Sigmoid colon (tissue), 7 donors: ENCODE measurements around the gene GPR158. TPM values are rescaled to one million over a fixed set of nuclear protein-coding genes. Genes with fewer than 3 reads are reported as not detected.

ENCODE experiments used
- DNase-seq: peaks from one replicate; pipeline ENCODE4 v3.0.0-alpha.2; 2019
- H3K27ac ChIP-seq, 4 donors: fragments of 200-600 bp; sonication (generic); one replicate each; pipeline ENCODE4 v1.5.1; 2016 to 2019; ENCODE audit warnings: mild to moderate bottlenecking in 1 of 4
- H3K27me3 ChIP-seq, 3 donors: fragments of 200-600 bp; sonication (generic); one replicate each; pipeline ENCODE4 v1.5.1; 2019; ENCODE audit warnings: mild to moderate bottlenecking in 1 of 3
- H3K36me3 ChIP-seq, 4 donors: fragments of 200-600 bp; sonication (generic); one replicate each; pipeline ENCODE4 v1.5.1; 2016 to 2019
- H3K4me1 ChIP-seq, 4 donors: fragments of 200-600 bp; sonication (generic); one replicate each; pipeline ENCODE4 v1.5.1; 2017 to 2019
- H3K4me3 ChIP-seq, 4 donors: fragments of 200-600 bp; sonication (generic); one replicate each; pipeline ENCODE4 v1.5.1; 2017 to 2019; ENCODE audit warnings: mild to moderate bottlenecking in 2 of 4, moderate library complexity in 1 of 4
- H3K9me3 ChIP-seq, 4 donors: fragments of 200-600 bp in 3 of 4; sonication (generic) in 3 of 4; one replicate each; pipeline versions ENCODE4 v1.5.1 to v1.6.1; 2013 to 2019
- EP300 ChIP-seq, 4 donors: sonication (generic); formaldehyde crosslinking; IDR thresholded peaks; one replicate each; pipeline ENCODE4 v1.6.1; 2017; ENCODE audit warnings: antibody characterized with exemption in 4 of 4
- POLR2A ChIP-seq, 2 donors: fragments of 450-650 bp; IDR thresholded peaks; one replicate each; pipeline ENCODE4 v1.6.1; 2016; ENCODE audit warnings: antibody characterized with exemption in 2 of 2, mild to moderate bottlenecking in 2 of 2, moderate library complexity in 2 of 2
- POLR2AphosphoS5 ChIP-seq, 4 donors: sonication (generic); formaldehyde crosslinking; IDR thresholded peaks; one replicate each; pipeline ENCODE4 v1.6.1; 2017; ENCODE audit warnings: antibody characterized with exemption in 4 of 4
- WGBS, 2 donors: extraction: QIAGEN DNeasy Blood & Tissue Kit; methylation state at CpG; one replicate each; pipeline ENCODE4 v1.1.7; 2013; 5-methylcytosine and 5-hydroxymethylcytosine counted together
- intact Hi-C: fragments of 100-400 bp; cut with DNase I; formaldehyde crosslinking; loops from one replicate; pipeline ENCODE4 v1.15.1; 2023
- polyA plus RNA-seq, 3 donors: library from polyadenylated mRNA; stranded (reverse); fragments of 200-250 nt; gene quantifications; one replicate each; pipeline ENCODE4 v1.2.3, GENCODE V29; 2013
- total RNA-seq, 4 donors: library from RNA; depleted of rRNA; stranded (reverse); fragments of >200 nt; gene quantifications; one replicate each; pipeline ENCODE4 v1.1.0, GENCODE V29; 2016
- TF ChIP-seq, protein P1 (sequence below), 4 experiments: fragments of 450-650 bp in 3 of 4; fragments of 200-600 bp in 1 of 4; IDR thresholded peaks; one replicate each; pipeline ENCODE4 v1.5.1; 2016 to 2019; ENCODE audit warnings: antibody characterized with exemption in 4 of 4, mild to moderate bottlenecking in 3 of 4, moderate library complexity in 2 of 4
- donor health status: healthy with polysubstance abuse.
- donor health status: Bipolar disorder and iron deficiency.
- donor health status: healthy.

Gene GPR158
- total and polyA plus RNA-seq, 7 donors, result 0.16 to 1.1 (median 0.54) TPM; not detected in 2

DNA sequence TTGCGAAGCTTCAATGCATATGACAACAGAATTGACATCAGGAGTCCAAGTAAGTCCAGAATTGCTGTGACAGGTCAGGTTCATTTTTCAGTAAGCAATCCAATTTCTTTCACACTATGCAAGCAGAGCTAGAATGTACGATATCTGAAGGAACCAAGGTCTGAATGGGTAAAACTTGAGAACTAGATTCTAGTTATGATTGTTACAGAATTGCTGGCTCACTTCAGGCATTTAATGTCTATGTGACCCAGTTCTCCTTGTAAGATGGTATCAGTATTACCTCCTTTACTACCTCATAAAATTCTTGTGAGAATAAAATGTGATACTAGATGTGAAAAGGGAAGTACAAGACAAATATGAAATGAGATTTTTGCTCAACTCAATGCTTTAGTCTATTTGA, 159.6 kb downstream of the GPR158 start:
- no peaks in the 10 kb centered on the region for H3K4me1 ChIP-seq
- TF ChIP-seq EP300 (IDR thresholded peaks at IDR 0.05) (no peak), POLR2AphosphoS5 (IDR thresholded peaks at IDR 0.05) (no peak), POLR2A (IDR thresholded peaks at IDR 0.05) (no peak)
- TF ChIP-seq, protein P1, sequence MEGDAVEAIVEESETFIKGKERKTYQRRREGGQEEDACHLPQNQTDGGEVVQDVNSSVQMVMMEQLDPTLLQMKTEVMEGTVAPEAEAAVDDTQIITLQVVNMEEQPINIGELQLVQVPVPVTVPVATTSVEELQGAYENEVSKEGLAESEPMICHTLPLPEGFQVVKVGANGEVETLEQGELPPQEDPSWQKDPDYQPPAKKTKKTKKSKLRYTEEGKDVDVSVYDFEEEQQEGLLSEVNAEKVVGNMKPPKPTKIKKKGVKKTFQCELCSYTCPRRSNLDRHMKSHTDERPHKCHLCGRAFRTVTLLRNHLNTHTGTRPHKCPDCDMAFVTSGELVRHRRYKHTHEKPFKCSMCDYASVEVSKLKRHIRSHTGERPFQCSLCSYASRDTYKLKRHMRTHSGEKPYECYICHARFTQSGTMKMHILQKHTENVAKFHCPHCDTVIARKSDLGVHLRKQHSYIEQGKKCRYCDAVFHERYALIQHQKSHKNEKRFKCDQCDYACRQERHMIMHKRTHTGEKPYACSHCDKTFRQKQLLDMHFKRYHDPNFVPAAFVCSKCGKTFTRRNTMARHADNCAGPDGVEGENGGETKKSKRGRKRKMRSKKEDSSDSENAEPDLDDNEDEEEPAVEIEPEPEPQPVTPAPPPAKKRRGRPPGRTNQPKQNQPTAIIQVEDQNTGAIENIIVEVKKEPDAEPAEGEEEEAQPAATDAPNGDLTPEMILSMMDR (IDR thresholded peaks at IDR 0.05), result no peak
- no peak overlapping the region for H3K4me3 ChIP-seq
- 90 to 91% methylated on average over 2 of the region's 2 CpGs for WGBS, 2 donors
- no peaks in the 10 kb centered on the region for H3K27me3 ChIP-seq
- no peaks in the 10 kb centered on the region for H3K9me3 ChIP-seq
- H3K27ac ChIP-seq, result no peak overlapping the region
- intact Hi-C loops, result no loop called here
- no peaks in the 10 kb centered on the region for H3K36me3 ChIP-seq
- DNase-seq, result no peak

DNA sequence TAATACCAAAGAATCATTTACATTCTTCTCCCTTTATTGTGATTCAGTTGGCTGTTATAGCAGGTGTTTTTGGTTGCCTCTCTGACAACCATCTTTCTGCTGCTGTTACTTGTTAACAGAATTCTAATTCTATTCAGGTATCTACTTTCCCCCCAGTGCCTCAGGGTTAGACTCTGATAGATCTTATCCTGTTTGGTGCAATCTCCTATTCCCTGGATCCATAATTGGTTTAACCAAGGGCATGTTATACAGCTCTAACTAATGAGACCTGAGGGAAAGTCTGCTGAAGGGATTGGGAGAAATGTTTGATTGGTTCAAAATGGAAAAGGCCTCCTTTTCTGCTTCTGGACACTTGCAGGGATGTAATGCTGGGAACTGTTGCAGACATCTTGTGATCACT, 161.5 kb downstream of the GPR158 start:
- H3K27me3 ChIP-seq, result no peaks in the 10 kb centered on the region
- H3K4me1 ChIP-seq, result no peaks in the 10 kb centered on the region
- intact Hi-C loops, result no loop called here
- TF ChIP-seq EP300 (IDR thresholded peaks at IDR 0.05) (no peak), POLR2AphosphoS5 (IDR thresholded peaks at IDR 0.05) (no peak), POLR2A (IDR thresholded peaks at IDR 0.05) (no peak)
- TF ChIP-seq, protein P1 (IDR thresholded peaks at IDR 0.05), result no peak
- H3K9me3 ChIP-seq, result no peaks in the 10 kb centered on the region
- no peak overlapping the region for H3K4me3 ChIP-seq
- DNase-seq, result no peak
- H3K36me3 ChIP-seq, result no peaks in the 10 kb centered on the region
- H3K27ac ChIP-seq, result no peak overlapping the region

DNA sequence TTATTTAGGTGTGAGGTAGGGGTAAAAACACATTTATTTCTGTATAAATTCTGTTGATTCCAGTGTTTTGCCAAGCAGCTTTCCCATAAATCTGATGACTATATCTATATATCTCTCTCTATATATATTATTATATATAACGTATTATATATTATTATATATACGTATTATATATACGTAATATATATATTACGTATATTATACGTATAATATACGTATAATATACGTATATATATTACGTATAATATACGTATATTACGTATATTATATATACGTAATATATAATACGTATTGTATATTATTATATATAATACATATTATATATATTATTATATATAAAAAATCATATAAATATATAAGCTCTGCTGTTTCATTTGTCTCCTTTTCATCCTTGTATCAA, 163.5 kb downstream of the GPR158 start:
- Histone ChIP-seq H3K9me3 (no peaks in the 10 kb centered on the region), H3K27me3 (no peaks in the 10 kb centered on the region), H3K4me3 (no peak overlapping the region), H3K4me1 (no peaks in the 10 kb centered on the region), H3K36me3 (no peaks in the 10 kb centered on the region), H3K27ac (no peak overlapping the region)
- no peak for DNase-seq
- TF ChIP-seq POLR2A (IDR thresholded peaks at IDR 0.05) (no peak), POLR2AphosphoS5 (IDR thresholded peaks at IDR 0.05) (no peak), EP300 (IDR thresholded peaks at IDR 0.05) (no peak)
- TF ChIP-seq, protein P1 (IDR thresholded peaks at IDR 0.05), result no peak
- intact Hi-C loops, result no loop called here
- WGBS, 2 donors, result 94 to 96% methylated on average over 12 of the region's 12 CpGs

DNA sequence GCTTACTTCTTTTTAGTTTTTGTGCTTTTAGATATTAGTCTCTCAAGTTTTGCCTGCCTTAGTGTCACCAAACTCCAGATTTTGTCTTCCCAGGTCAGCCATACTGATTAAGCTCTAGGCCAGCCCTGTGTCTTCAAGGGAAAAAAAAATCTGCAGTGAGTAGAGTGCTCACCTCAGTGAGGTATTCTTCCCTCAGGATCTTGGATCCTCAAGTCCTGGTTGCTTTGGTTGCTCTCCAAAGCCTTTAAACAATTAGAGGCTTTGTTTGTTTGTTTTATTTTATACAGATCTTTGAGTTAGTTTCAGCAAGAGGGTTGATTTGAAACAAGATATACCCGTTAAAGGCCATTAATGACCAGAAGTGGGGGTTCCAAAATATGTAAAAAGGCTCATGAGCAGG, 165.2 kb downstream of the GPR158 start:
- no peaks in the 10 kb centered on the region for H3K4me1 ChIP-seq
- H3K4me3 ChIP-seq, result no peak overlapping the region
- intact Hi-C loops, result no loop called here
- WGBS, 2 donors, result 47 to 67% methylated on average over 1 of the region's 1 CpG
- no peaks in the 10 kb centered on the region for H3K9me3 ChIP-seq
- TF ChIP-seq POLR2A (IDR thresholded peaks at IDR 0.05) (no peak), EP300 (IDR thresholded peaks at IDR 0.05) (no peak), POLR2AphosphoS5 (IDR thresholded peaks at IDR 0.05) (no peak)
- TF ChIP-seq, protein P1 (IDR thresholded peaks at IDR 0.05), result no peak
- H3K27me3 ChIP-seq, result no peaks in the 10 kb centered on the region
- H3K36me3 ChIP-seq, result no peaks in the 10 kb centered on the region
- no peak overlapping the region for H3K27ac ChIP-seq
- no peak for DNase-seq

DNA sequence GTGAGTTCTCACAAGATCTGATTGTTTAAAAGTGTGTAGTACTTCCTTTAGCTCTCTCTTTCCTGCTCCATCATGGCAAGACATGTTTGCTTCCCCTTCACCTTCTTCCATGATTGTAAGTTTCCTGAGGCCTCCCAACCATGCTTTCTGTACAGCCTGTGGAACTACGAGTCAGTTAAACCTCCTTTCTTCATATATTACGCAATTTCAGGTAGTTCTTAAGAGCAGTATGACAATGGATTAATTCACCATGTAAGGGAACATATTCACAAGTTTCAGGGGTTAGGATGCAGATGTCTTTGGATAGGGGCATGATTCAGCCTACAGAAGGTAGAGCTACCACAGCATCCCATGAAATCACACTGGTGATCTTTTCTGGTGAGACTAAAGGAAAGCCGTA, 174.7 kb downstream of the GPR158 start:
- intact Hi-C loops, result no loop called here
- no peaks in the 10 kb centered on the region for H3K4me1 ChIP-seq

More for the DNA sequence above, 174.7 kb downstream of the GPR158 start:
- no peak for DNase-seq
- TF ChIP-seq EP300 (IDR thresholded peaks at IDR 0.05), result no peak
- no peak for TF ChIP-seq POLR2AphosphoS5 (IDR thresholded peaks at IDR 0.05)
- TF ChIP-seq, protein P1 (IDR thresholded peaks at IDR 0.05), result no peak
- no peaks in the 10 kb centered on the region for H3K27me3 ChIP-seq
- 85 to 86% methylated on average over 3 of the region's 3 CpGs for WGBS, 2 donors
- no peaks in the 10 kb centered on the region for H3K36me3 ChIP-seq
- H3K9me3 ChIP-seq, result no peaks in the 10 kb centered on the region
- H3K4me3 ChIP-seq, result no peak overlapping the region
- H3K27ac ChIP-seq, result no peak overlapping the region
